ENCODE measurements around the gene LARGE1.
"Not testable (repeated sequence)": the region's sequence is repeated elsewhere in the genome, so short reads cannot be mapped to it uniquely, and the experiment has no call there.

LARGE1 gene

DNA sequence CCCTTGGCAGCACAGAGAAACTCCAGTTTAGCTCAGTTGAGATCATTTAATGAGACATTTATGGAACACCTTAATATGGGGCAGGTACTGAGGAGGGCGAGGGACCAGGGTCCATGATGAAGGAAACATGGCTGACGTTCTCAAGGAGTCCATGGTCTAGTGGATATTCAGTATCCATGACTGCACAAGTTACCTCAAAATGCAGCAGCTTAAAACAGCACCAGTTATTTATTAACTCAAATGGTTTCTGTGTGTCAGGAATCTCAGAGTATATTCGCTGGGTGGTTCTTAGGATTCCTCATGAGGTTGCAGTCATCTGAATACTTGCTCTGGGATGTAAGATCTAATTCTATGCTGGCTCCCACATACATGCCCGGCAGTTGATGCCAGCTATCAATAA lies 346.8 kb downstream of the LARGE1 start:
- in situ Hi-C loops (cut with MboI; ENCODE audit: low sequenced_read_pairs), result no loop called here

DNA sequence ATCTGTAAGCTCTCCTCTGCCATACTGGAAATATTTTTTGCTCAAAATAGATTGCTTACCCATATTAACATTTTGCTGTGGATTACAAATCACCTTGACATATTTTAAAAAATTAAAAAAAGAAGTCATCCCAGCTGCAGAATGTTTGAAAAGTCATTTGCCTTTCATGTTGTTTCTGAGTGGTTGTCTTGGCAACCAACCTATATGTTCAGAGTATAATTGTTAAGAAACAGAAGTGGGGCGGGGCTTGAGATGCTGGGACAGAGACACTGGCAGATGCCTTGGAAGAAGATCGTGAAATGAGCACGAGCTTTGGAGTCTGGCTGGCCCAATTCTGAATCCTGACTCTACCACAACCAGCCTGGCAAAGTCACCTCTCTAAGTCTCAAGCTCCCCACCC lies 348.2 kb downstream of the LARGE1 start:
- in situ Hi-C loops (cut with MboI; ENCODE audit: low sequenced_read_pairs), result no loop called here

GRCh38 chr22:33570110-33570509 lies 350.2 kb downstream of the LARGE1 start:
- in situ Hi-C loops (cut with MboI; ENCODE audit: low sequenced_read_pairs), result no loop called here

DNA sequence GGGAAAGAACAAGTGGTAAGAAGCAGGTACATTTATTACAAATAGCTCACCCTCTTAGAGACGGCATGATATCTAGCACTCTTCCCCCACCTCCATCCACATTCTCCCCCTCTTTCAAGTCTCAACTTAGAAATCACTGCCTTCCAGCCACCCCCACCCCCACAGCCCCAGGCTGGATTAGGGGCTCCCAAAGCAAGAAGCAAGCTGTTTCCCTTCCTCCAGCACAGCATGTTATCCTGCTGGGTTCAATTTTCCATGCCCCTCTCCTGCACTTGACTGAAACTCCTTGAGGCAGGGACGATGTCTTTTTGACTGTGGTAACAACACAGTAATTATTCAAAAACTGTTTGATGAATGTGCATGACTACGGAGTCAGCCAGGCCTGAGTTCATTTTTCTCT lies 350.7 kb downstream of the LARGE1 start:
- in situ Hi-C loops (cut with MboI; ENCODE audit: low sequenced_read_pairs), result no loop called here

DNA sequence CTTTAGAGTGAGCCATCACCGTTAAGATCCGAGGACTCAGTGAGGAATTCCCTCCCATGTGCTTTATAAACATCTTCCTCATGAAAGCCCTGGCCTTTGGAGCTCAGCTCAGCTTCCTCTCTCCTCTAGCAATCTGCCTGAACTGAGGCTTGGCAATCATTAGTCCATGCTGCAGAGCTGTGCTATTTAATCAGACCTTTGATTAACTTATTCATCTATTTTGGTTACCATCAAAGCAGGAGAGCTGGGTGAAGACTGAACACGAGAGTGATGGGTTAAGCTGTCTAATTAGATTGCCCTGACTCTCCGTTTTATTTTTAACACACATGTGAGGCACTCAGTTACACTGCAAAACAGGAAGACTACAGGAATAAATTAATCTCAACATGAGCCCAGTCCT lies 351.3 kb downstream of the LARGE1 start:
- in situ Hi-C loops (cut with MboI; ENCODE audit: low sequenced_read_pairs), result no loop called here

DNA sequence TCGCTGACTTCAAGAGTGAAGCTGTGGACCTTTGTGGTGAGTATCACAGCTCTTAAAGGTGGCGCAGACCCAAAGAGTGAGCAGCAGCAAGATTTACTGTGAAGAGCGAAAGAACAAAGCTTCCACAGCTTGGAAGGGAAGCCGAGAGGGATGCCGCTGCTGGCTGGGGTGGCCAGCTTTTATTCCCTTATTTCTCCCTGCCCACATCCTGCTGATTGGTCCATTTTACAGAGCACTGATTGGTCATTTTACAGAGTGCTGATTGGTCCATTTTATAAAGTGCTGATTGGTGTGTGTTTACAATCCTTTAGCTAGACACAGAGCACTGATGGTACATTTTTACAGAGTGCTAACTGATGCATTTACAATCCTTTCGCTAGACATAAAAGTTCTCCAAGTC lies 353.8 kb downstream of the LARGE1 start:
- in situ Hi-C loops (cut with MboI; ENCODE audit: low sequenced_read_pairs), result not testable (repeated sequence)

- in situ Hi-C loops (cut with MboI; ENCODE audit: low sequenced_read_pairs), result no loop called here
These were observed 354.7 kb downstream of the LARGE1 start for GRCh38 chr22:33565580-33565995.

GRCh38 chr22:33564683-33565082 lies 355.6 kb downstream of the LARGE1 start:
- in situ Hi-C loops (cut with MboI; ENCODE audit: low sequenced_read_pairs), result no loop called here

DNA sequence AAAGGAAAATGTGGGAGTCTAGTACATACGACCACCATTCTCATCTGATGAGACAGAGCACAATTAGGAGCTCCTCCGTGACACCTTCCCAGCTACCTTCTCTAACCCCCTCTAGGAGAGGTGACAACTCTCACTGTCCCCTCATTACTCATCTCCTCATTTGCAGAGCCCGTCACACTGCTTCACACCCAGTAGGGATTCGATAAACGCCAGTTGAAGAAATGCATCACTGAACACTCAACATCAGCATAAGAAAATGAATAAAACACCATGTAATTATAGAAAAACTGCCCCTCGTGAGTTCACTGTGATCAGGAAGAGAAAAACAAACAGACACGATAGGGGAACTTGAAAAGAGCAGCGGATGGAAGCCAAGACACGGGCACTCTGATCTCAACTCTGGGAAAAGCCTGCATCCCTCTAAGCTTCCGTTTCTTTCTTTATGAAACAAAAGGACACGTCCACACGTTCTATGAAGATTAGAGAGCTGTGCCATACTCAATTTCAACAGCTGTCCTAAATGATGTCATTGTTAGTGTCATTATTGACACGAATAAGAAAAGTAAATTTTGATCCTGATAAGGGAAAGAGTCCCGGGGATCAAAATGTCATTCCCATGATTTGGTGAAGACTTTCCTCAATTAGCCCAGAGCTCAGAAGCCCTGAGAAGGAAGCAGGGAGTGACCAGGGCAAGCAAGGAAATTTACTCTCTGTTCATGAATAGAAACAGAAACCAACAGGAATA lies 356.9 kb downstream of the LARGE1 start:
- in situ Hi-C loops (cut with MboI; ENCODE audit: low sequenced_read_pairs), result no loop called here

GRCh38 chr22:33562501-33562900 lies 357.8 kb downstream of the LARGE1 start:
- in situ Hi-C loops (cut with MboI; ENCODE audit: low sequenced_read_pairs), result no loop called here

DNA sequence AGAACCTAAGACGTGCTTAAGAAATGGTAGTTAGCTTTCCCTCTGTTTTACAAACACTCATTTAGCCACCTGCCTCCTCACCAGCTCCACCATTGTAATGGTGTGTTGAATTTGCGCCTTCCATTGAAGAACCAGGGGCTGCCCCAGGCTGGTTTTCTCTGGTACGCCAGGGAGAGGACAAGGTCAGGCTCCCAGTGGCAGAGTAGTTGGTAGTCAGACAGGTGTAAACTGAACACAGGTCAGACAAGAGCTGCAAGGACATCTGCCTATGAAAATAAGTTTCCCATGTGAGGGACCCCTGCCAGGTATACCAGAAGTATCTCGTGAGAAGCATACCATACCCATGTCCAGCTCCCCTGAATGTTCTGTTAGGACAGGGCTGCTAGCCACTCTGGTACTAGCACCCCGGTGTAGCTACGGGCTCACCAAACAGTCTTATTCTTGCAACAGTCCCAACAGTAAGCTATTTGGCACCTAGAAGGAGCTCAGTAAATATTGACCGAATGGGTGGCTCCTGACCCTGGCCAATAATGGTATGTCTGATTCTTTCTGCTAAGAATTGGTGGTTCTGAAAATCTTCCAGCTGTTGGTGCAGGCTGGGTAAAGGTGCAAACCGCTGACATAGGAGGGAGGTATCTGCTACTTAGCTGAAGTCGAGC lies 359.0 kb downstream of the LARGE1 start:
- in situ Hi-C loops (cut with MboI; ENCODE audit: low sequenced_read_pairs), result no loop called here

- in situ Hi-C loops (cut with MboI; ENCODE audit: low sequenced_read_pairs), result no loop called here
These were observed 362.4 kb downstream of the LARGE1 start for GRCh38 chr22:33557836-33558235.

DNA sequence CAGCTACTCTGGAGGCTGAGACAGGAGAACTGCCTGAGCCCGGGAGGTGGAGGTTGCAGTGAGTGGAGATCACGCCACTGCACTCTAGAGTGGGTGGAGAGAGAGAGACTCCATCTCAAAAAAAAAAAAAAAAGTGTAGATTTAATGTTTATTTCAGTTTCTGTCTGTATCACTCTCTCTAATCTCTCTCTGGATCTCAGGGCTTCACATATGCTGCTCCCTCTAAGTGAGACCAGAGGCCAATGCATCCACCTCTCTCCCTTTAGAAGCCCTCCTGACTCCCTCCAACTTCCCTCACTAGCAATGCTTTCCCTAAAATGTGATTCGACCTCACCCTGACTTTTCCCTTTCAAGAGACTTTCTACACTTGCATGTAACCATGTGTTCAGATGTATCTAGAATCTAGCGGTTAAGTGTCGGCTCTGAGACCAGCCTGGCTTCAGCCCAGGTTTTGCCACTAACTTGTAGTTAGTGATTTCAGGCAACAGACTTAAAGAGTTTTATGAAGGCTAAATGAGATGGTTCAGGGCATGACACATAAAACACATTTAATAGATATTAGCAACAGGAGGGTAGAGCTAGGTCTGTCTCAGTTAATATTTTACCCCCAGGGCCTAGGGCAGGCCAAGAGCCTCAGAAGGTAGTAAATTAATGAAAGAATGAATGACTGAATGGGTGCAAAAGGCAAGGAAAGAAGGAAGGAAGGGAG lies 364.3 kb downstream of the LARGE1 start:
- in situ Hi-C loops (cut with MboI; ENCODE audit: low sequenced_read_pairs), result no loop called here

DNA sequence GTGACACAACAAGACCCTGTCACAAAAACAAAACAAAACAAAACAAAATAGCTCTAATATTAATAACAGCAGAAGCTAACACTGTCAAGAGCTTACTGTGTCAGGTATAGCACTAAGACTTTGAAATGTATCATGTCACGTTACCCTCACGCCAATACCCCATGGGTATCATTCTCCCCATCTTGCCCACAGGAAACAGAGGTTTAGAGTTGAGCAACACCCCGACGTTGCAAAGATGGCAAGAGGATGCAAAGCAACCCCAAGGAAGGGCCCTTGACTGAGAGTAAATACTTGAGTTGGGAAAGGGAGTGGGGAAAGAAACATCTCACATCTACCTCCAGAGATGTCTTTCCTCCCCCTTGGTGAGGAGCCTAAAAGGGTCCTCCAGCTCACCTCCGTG lies 366.8 kb downstream of the LARGE1 start:
- in situ Hi-C loops (cut with MboI; ENCODE audit: low sequenced_read_pairs), result no loop called here

DNA sequence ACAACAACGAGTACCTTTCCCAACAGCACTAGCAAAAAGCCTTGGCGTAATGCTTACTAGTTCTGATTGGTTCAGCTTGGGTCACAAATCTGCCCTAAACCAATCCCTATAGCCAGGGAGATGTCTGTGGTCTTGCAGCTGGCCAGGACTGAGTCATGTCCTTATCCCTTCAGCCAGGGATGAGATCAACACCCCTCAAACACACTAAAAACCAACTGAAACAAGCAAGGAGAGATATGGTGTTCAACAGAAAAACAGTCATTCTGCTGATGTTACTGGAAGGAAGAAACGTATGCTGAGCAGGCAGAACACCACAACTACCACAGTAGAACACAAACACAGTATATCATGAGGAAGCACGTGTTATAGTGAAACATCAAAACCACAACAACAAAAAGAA lies 375.6 kb downstream of the LARGE1 start:
- in situ Hi-C loops (cut with MboI; ENCODE audit: low sequenced_read_pairs), result no loop called here

DNA sequence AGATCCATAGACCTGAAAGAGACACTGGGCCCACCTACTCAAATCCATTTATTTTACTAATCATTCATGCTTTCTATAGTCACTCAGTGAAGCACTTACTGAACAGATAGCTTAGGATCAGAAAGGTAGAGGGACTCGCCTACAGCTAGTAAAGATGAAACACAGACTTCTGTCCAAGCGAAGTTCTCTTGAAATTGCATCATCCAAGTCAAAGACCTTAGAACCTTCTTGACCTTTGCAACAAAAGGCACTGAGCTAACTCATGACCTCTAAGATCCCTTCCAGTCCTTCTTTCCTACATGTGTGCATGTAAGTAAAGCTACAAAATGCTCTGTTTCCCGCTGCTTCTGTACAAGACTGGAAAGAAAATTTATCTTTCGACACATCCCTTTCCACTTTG lies 377.6 kb downstream of the LARGE1 start:
- in situ Hi-C loops (cut with MboI; ENCODE audit: low sequenced_read_pairs), result no loop called here

DNA sequence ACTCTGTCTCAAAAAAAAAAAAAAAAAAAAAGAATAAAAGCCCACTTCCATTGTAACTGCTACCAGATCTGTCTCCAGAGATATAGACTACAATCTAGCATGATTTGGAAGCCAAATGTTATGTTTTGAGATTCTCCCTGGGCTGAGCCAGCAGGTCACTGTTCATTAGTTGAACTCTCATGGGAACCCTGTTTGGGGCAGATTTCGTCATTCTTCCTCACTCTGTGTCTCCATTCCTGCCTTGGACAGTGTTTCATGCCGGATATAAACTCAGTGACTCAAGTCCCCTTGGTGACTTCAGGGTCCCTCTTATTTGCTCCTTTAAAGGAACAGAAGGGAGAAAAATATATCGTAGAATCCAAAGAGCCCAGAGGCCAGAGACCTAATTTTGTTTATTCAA lies 378.1 kb downstream of the LARGE1 start:
- in situ Hi-C loops (cut with MboI; ENCODE audit: low sequenced_read_pairs), result no loop called here

GRCh38 chr22:33539902-33540751 lies 380.1 kb downstream of the LARGE1 start:
- in situ Hi-C loops (cut with MboI; ENCODE audit: low sequenced_read_pairs), result no loop called here

DNA sequence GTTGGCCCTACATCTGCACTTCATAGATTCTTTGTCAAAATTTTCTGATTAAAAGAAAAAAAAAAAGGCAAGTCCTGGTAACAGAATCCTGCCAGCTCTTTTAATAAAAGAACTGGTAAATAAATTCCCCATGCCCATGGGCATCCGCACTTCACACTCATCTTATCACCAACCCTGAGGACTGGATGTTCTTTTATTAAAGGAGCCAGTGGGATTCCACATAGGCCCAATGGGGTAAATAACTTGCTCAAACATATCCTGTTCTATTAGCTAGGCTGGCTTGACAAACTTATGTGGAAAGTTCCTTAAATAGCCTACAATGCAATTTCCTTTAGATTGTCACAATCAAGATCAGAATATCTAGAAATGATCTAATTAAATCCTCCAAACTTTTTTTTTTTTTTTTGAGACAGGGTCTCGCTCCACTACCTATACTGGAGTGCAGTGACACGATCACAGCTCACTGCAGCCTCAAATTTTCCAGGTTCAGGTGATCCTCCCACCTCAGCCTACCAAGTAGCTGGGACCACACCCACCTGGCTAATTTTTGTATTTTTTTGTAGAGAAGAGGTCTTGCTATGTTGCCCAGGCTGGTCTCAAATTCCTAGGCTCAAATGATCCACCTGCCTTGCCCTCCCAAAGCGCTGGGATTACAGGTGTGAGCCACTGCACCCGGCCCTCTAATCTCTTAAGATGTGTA lies 380.9 kb downstream of the LARGE1 start:
- in situ Hi-C loops (cut with MboI; ENCODE audit: low sequenced_read_pairs), result no loop called here

- in situ Hi-C loops (cut with MboI; ENCODE audit: low sequenced_read_pairs), result no loop called here
These were observed 381.9 kb downstream of the LARGE1 start for GRCh38 chr22:33538277-33538885.
